H1 (cell line): Measurements from ENCODE around the gene PHF14. TPM values are rescaled to one million over a fixed set of nuclear protein-coding genes. Genes with fewer than 3 reads are reported as not detected.

Source experiments
- JUND ChIP-seq: IDR thresholded peaks from 2 replicates; pipeline ENCODE4 v1.6.1; 2011; ENCODE audit warnings: mild to moderate bottlenecking, improper control_type of control experiment, low read length
- KDM1A ChIP-seq: fragments of 200-600, 300-600 bp; sonication (generic); IDR thresholded peaks from 2 replicates; pipeline ENCODE4 v1.7.1; 2016; ENCODE audit warnings: mild to moderate bottlenecking, low read length, borderline replicate concordance
- polyA plus RNA-seq, 7 experiments: library from polyadenylated mRNA; depleted of rRNA in 3 of 7; stranded (reverse) in 5 of 7; unstranded in 2 of 7; fragments of >200 nt in 5 of 7; fragments of 200-250 nt in 2 of 7; gene quantifications; 1 replicate in 5 of 7; 2 replicates in 1 of 7; 4 replicates in 1 of 7; pipeline versions ENCODE4 v1.2.1 to v1.2.3, GENCODE V29; 2011 to 2013; ENCODE audit warnings: missing spikeins in 2 of 7, mixed read lengths in 2 of 7
- total RNA-seq: library from RNA; stranded (reverse); fragmentation: NEBNext Ultra II Directional; extraction: Animal tissue kit (Norgen Biotek cat#: 25700); gene quantifications from 2 replicates; pipeline ENCODE4 v1.2.1, GENCODE V29; 2021

Gene PHF14
- total and polyA plus RNA-seq, 2 of the 8 experiments (the other 6 are each of a cell fraction or from before 2014, with no cell fraction given): 17.9 to 70.6 TPM

- TF ChIP-seq JUND: no peak
- TF ChIP-seq KDM1A: no peak
Observed at GRCh38 chr7:11120675-11121220, 147.1 kb downstream of the PHF14 start (continued).
